Thoracic aorta (tissue), 2 donors: ENCODE results near the gene FREM1. TPM values are rescaled to one million over a fixed set of nuclear protein-coding genes. Genes with fewer than 3 reads are reported as not detected.
A peak's percentile ranks its signal among the peaks of the same experiment; 100 is the strongest.

Experiments used
- ATAC-seq: fragments of 150-250 bp; one replicate; pipeline ENCODE4 v1.8.0; 2017; ENCODE audit warnings: low read depth; ENCODE audit not compliant: insufficient number of reproducible peaks, low FRiP score
- DNase-seq: peaks from one replicate; pipeline ENCODE4 v3.0.0-alpha.2; 2020; ENCODE audit warnings: low spot score
- H3K27ac ChIP-seq, 2 donors: fragments of 200-600 bp; sonication (generic); 1 replicate in 1 of 2; 2 replicates in 1 of 2; pipeline ENCODE4 v1.5.1; 2016; ENCODE audit warnings: mild to moderate bottlenecking in 2 of 2, moderate library complexity in 2 of 2
- H3K27me3 ChIP-seq: fragments of 200-600 bp; sonication (generic); replicated peaks from 2 replicates; pipeline ENCODE4 v1.6.0; 2016; ENCODE audit warnings: mild to moderate bottlenecking; ENCODE audit not compliant: insufficient read depth
- H3K36me3 ChIP-seq: fragments of 200-600 bp; sonication (generic); one replicate; pipeline ENCODE4 v1.5.1; 2016
- H3K4me1 ChIP-seq, 2 donors: fragments of 200-600 bp; sonication (generic); 1 replicate in 1 of 2; 2 replicates in 1 of 2; pipeline versions ENCODE4 v1.5.1 to v1.6.0; 2016; ENCODE audit warnings: low read depth in 2 of 2, mild to moderate bottlenecking in 1 of 2; ENCODE audit not compliant: control insufficient read depth in 1 of 2
- H3K4me3 ChIP-seq: fragments of 200-600 bp; sonication (generic); 2 replicates; pipeline ENCODE4 v1.5.1; 2016; ENCODE audit warnings: mild to moderate bottlenecking
- H3K9me3 ChIP-seq: fragments of 200-600 bp; sonication (generic); 2 replicates; pipeline ENCODE4 v1.5.1; 2016
- total RNA-seq, 2 donors: library from RNA; depleted of rRNA; stranded (reverse); fragments of >200 nt; gene quantifications; one replicate each; pipeline versions ENCODE4 v1.1.0 to v1.2.3, GENCODE V29; 2016
- TF ChIP-seq, protein P1 (sequence below): fragments of 200-600 bp; sonication (generic); IDR thresholded peaks from one replicate; pipeline ENCODE4 v1.5.1; 2019; ENCODE audit warnings: antibody characterized with exemption

Gene FREM1
- total RNA-seq, 2 donors from 2014 or later = 9.9 to 24.8 TPM

DNA sequence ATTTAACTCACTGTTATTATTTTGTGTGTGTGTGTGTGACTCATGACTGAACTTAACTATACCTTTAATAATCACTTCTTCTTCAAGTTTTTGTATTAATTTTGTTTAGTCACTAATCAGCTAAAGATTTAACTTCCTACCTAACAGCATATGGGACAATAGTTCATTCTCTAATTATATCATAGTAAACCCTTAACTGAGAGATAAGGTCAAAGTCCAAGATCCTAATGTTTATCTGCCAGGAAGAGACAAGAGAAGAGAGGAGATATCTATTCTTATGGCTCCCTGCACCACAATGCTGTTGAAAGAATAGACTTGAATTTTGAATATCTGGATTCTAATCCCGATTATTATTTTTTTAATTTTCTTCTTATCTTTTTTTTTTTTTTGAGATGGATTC lies 28.1 kb downstream of the FREM1 start:
- TF ChIP-seq, protein P1, sequence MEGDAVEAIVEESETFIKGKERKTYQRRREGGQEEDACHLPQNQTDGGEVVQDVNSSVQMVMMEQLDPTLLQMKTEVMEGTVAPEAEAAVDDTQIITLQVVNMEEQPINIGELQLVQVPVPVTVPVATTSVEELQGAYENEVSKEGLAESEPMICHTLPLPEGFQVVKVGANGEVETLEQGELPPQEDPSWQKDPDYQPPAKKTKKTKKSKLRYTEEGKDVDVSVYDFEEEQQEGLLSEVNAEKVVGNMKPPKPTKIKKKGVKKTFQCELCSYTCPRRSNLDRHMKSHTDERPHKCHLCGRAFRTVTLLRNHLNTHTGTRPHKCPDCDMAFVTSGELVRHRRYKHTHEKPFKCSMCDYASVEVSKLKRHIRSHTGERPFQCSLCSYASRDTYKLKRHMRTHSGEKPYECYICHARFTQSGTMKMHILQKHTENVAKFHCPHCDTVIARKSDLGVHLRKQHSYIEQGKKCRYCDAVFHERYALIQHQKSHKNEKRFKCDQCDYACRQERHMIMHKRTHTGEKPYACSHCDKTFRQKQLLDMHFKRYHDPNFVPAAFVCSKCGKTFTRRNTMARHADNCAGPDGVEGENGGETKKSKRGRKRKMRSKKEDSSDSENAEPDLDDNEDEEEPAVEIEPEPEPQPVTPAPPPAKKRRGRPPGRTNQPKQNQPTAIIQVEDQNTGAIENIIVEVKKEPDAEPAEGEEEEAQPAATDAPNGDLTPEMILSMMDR = no peak
- ATAC-seq = no peak
- Histone ChIP-seq H3K27me3 (no peaks in the 10 kb centered on the region), H3K4me3 (no peak overlapping the region), H3K36me3 (no peaks in the 10 kb centered on the region), H3K4me1 (peaks cover 10 to 45% of the 10 kb centered on the region in 2 donors), H3K9me3 (no peaks in the 10 kb centered on the region), H3K27ac (peak overlapping the region; percentile 81 to 88)
- no peak for DNase-seq

DNA sequence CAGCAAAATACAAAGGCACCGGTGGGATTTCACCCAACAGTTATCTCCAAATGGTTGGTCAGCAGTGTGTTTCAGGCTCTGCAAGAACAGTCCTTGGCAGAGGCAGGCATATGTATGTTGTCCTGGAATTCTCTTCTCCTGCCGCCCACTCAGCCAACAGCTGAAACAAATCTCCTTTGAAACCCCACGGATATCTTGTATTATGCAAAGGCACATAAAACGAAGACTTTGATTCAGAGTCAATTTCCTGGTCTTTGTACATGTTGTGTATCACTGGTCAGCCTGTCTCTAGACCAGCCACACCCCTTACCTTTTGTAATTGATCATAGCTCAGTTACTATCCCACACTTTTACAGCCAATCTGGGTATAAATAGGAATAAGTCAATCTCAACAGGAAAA lies 29.2 kb downstream of the FREM1 start:
- Histone ChIP-seq H3K9me3 (no peaks in the 10 kb centered on the region), H3K36me3 (no peaks in the 10 kb centered on the region), H3K4me1 (peaks cover 10 to 43% of the 10 kb centered on the region in 2 donors), H3K27ac (peak overlapping the region in 1 of 2 donors; percentile 7), H3K4me3 (no peak overlapping the region), H3K27me3 (no peaks in the 10 kb centered on the region)
- no peak for ATAC-seq
- TF ChIP-seq, protein P1 = no peak
- DNase-seq = no peak

DNA sequence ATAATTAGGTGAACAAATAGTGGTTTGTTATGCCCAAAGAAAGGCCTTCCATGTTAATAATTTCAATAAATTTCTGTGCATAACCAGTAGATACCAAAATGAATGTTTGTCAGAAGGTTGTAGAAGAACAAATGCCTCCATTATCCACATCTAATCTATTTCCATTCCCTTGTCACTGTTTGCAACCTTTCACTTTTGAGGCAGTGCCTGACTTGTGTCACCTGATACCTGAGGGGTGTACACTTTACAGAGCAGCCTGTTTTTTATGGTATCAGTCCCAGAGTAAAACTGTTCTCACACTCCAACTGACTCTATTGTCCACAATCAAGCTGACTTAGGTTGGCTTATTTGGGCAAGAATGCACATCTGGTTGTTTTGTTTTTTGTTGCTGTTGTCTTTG lies 40.1 kb downstream of the FREM1 start:
- DNase-seq = no peak
- no peaks in the 10 kb centered on the region for H3K27me3 ChIP-seq
- H3K9me3 ChIP-seq = peaks cover 3% of the 10 kb centered on the region
- H3K36me3 ChIP-seq = no peaks in the 10 kb centered on the region
- peaks cover 0 to 10% of the 10 kb centered on the region in 2 donors for H3K4me1 ChIP-seq
- ATAC-seq = no peak
- no peak overlapping the region for H3K27ac ChIP-seq
- H3K4me3 ChIP-seq = no peak overlapping the region
- TF ChIP-seq, protein P1 = no peak

DNA sequence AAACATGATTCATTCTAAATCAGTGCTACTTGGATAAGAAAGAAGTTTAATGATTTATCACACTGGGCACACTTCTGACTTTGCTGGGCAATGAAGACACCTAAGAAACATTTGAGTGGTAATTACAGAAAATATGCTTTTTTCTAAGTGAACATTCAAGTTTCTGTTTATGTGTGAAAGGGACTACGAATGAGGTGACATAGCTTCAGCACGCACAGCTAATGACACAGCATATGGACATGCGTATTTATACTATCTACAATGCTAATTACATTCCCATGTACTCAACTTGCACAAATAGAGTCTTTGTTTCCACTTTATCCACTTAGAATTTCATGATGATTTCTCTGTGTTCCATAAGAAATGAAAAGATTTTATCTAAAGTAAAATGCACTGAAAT lies 40.6 kb downstream of the FREM1 start:
- Histone ChIP-seq H3K36me3 (no peaks in the 10 kb centered on the region), H3K4me1 (peaks cover 0 to 10% of the 10 kb centered on the region in 2 donors), H3K27me3 (no peaks in the 10 kb centered on the region), H3K9me3 (peaks cover 3% of the 10 kb centered on the region), H3K4me3 (no peak overlapping the region), H3K27ac (no peak overlapping the region)
- TF ChIP-seq, protein P1 = no peak
- ATAC-seq (no peak), DNase-seq (no peak)

DNA sequence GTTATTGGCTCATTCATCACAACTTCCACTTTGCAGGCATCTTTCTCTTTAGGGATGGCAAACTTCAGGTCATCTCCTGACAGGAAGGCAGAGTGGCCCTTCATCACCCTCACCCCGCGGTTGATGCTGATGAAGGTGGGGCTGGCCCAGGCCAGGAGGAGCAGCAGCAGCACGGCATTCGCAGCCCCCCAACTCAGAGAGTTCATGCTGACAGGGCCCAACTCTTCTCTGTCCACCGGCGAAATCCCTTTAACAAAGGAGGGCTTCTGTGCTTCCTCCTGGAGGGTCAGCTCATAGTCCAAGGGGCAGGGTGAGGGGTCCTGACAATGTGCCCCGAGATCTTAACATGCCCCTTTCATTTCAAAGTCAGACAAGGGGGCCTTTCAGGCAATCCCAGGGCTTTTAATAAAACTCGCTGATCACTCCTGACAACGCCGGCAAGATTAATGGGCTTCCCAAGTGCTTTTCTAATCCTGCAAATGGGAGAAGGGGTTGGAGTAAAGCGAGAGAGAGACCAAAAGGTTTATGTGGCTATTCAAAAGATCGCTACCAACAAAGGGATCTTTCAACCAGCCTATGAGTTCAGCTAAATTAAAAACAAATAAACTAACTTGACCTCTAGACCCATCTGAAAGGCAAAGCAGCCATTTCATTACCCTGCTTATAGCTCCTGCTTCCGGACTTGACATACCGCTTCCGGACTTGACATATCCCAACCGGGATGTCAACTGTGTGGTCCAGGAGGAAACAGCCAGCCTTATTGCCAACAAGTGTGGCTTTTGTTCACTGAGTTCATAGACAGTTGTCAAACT lies 41.2 kb downstream of the FREM1 start:
- Histone ChIP-seq H3K4me3 (no peak overlapping the region), H3K27ac (no peak overlapping the region), H3K9me3 (peaks cover 3% of the 10 kb centered on the region), H3K27me3 (no peaks in the 10 kb centered on the region), H3K36me3 (no peaks in the 10 kb centered on the region), H3K4me1 (peaks cover 0 to 10% of the 10 kb centered on the region in 2 donors)
- no peak for ATAC-seq
- TF ChIP-seq, protein P1 = no peak
- no peak for DNase-seq
